ENCODE measurements around the gene PLEKHG4B. TPM values are rescaled to one million over a fixed set of nuclear protein-coding genes. Genes with fewer than 3 reads are reported as not detected.

The PLEKHG4B gene
- polyA plus RNA-seq, 1 donor (not counting 4 experiments of a cell fraction or from before 2014, with no cell fraction given): not detected

- Histone ChIP-seq H3K79me2 (ENCODE audit: control insufficient read depth, insufficient read depth, low read length) (no peaks in the 10 kb centered on the region), H3K4me3 (ENCODE audit: control insufficient read depth in 2 of 3, extremely low read depth in 1 of 3, insufficient read depth in 2 of 3, low read depth in 1 of 3, low read length in 3 of 3) (no peak overlapping the region), H3K27me3 (ENCODE audit: control insufficient read depth, extremely low read depth, insufficient read depth, low read length) (no peaks in the 10 kb centered on the region), H3K9me1 (ENCODE audit: control insufficient read depth, extremely low read depth, insufficient read depth, low read length) (no peaks in the 10 kb centered on the region), H2AFZ (ENCODE audit: control insufficient read depth, low read length) (no peak overlapping the region), H3K4me1 (ENCODE audit: control insufficient read depth, extremely low read depth, insufficient read depth, low read length) (no peaks in the 10 kb centered on the region), H3K9me3 (ENCODE audit: control insufficient read depth, low read depth, low read length) (peaks cover 4% of the 10 kb centered on the region), H3K4me2 (ENCODE audit: control insufficient read depth, extremely low read depth, insufficient read depth, low read depth, low read length) (no peak overlapping the region), H3K9ac (ENCODE audit: control insufficient read depth, extremely low read depth, insufficient read depth, low read length) (no peak overlapping the region), H3K36me3 (ENCODE audit: control insufficient read depth in 2 of 2, extremely low read depth in 1 of 2, insufficient read depth in 2 of 2, low read length in 2 of 2) (no peaks in the 10 kb centered on the region), H3K27ac (ENCODE audit: control insufficient read depth, insufficient read depth, low read length) (no peak overlapping the region), H4K20me1 (ENCODE audit: control insufficient read depth, extremely low read depth, insufficient read depth, low read length) (no peaks in the 10 kb centered on the region)
- dilution Hi-C loops (cut with MboI; ENCODE audit: extremely low pct_ligation_motif_present, low sequenced_read_pairs): no loop called here
- FAIRE-seq (no peak), DNase-seq (ENCODE audit: low read depth, low spot score) (no peak)
- TF ChIP-seq EZH2 (IDR thresholded peaks at IDR 0.05; ENCODE audit: low read length) (no peak), CTCF (optimal IDR thresholded peaks at IDR 0.05 in 1 of 3, IDR thresholded peaks at IDR 0.05 in 1 of 3, conservative IDR thresholded peaks at IDR 0.05 in 1 of 3; ENCODE audit: extremely low read depth in 1 of 3, insufficient read depth in 2 of 3, low read length in 3 of 3) (no peak)
These were observed 57.9 kb downstream of the PLEKHG4B start for GRCh38 chr5:149745-150485.

GRCh38 chr5:150746-151145, 58.8 kb downstream of the PLEKHG4B start:
- Histone ChIP-seq H3K4me3 (ENCODE audit: control insufficient read depth in 2 of 3, extremely low read depth in 1 of 3, insufficient read depth in 2 of 3, low read depth in 1 of 3, low read length in 3 of 3) (no peak overlapping the region), H3K27me3 (ENCODE audit: control insufficient read depth, extremely low read depth, insufficient read depth, low read length) (no peaks in the 10 kb centered on the region), H3K27ac (ENCODE audit: control insufficient read depth, insufficient read depth, low read length) (no peak overlapping the region), H3K4me2 (ENCODE audit: control insufficient read depth, extremely low read depth, insufficient read depth, low read depth, low read length) (no peak overlapping the region), H3K9ac (ENCODE audit: control insufficient read depth, extremely low read depth, insufficient read depth, low read length) (no peak overlapping the region), H3K79me2 (ENCODE audit: control insufficient read depth, insufficient read depth, low read length) (no peaks in the 10 kb centered on the region), H3K9me1 (ENCODE audit: control insufficient read depth, extremely low read depth, insufficient read depth, low read length) (no peaks in the 10 kb centered on the region), H3K4me1 (ENCODE audit: control insufficient read depth, extremely low read depth, insufficient read depth, low read length) (no peaks in the 10 kb centered on the region), H3K9me3 (ENCODE audit: control insufficient read depth, low read depth, low read length) (peaks cover 4% of the 10 kb centered on the region), H3K36me3 (ENCODE audit: control insufficient read depth in 2 of 2, extremely low read depth in 1 of 2, insufficient read depth in 2 of 2, low read length in 2 of 2) (no peaks in the 10 kb centered on the region), H4K20me1 (ENCODE audit: control insufficient read depth, extremely low read depth, insufficient read depth, low read length) (no peaks in the 10 kb centered on the region), H2AFZ (ENCODE audit: control insufficient read depth, low read length) (no peak overlapping the region)
- DNase-seq (ENCODE audit: low read depth, low spot score) (no peak), FAIRE-seq (no peak)
- no peak for TF ChIP-seq EZH2 (IDR thresholded peaks at IDR 0.05; ENCODE audit: low read length)
- TF ChIP-seq CTCF (optimal IDR thresholded peaks at IDR 0.05 in 1 of 3, IDR thresholded peaks at IDR 0.05 in 1 of 3, conservative IDR thresholded peaks at IDR 0.05 in 1 of 3; ENCODE audit: extremely low read depth in 1 of 3, insufficient read depth in 2 of 3, low read length in 3 of 3): no peak
- dilution Hi-C loops (cut with MboI; ENCODE audit: extremely low pct_ligation_motif_present, low sequenced_read_pairs): no loop called here

Data from keratinocyte (primary cell).